Stimulated activated naive B cell treated with anti-CD40 and anti-IgM and Interleukin-4, amounts not matched to agents 10 μg/mL and 1 μg/mL and 100 μg/mL, for 72 hours (primary cell): ENCODE data around the gene WNT9A.
"Not testable (repeated sequence)": the region's sequence is repeated elsewhere in the genome, so short reads cannot be mapped to it uniquely, and the experiment has no call there.

Source experiments
- ATAC-seq, 2 donors: fragments of 150-1000 bp; cut with Tn5 transposase; replicated peaks; 2 replicates each; pipeline ENCODE4 v1.10.0; 2021; ENCODE audit warnings: moderate library complexity in 1 of 2
- DNase-seq: peaks from one replicate; pipeline ENCODE4 v3.0.0; 2021
- H3K27ac Mint-ChIP-seq: one replicate; pipeline ENCODE4 v1.8.0; 2022; ENCODE audit warnings: mild to moderate bottlenecking, mixed read lengths
- H3K27me3 Mint-ChIP-seq, 2 donors: one replicate each; pipeline ENCODE4 v1.8.0; 2022; ENCODE audit warnings: mixed read lengths in 2 of 2
- H3K36me3 Mint-ChIP-seq, 2 donors: one replicate each; pipeline ENCODE4 v1.8.0; 2022; ENCODE audit warnings: mixed read lengths in 2 of 2, mild to moderate bottlenecking in 1 of 2
- H3K4me1 Mint-ChIP-seq, 2 donors: one replicate each; pipeline ENCODE4 v1.8.0; 2022; ENCODE audit warnings: mixed read lengths in 2 of 2, mild to moderate bottlenecking in 1 of 2
- H3K4me3 Mint-ChIP-seq, 2 donors: one replicate each; pipeline ENCODE4 v1.8.0; 2022; ENCODE audit warnings: mild to moderate bottlenecking in 2 of 2, mixed read lengths in 2 of 2, moderate library complexity in 1 of 2
- H3K9me3 Mint-ChIP-seq, 2 donors: one replicate each; pipeline ENCODE4 v1.8.0; 2022; ENCODE audit warnings: mixed read lengths in 2 of 2, mild to moderate bottlenecking in 1 of 2

The WNT9A gene

DNA sequence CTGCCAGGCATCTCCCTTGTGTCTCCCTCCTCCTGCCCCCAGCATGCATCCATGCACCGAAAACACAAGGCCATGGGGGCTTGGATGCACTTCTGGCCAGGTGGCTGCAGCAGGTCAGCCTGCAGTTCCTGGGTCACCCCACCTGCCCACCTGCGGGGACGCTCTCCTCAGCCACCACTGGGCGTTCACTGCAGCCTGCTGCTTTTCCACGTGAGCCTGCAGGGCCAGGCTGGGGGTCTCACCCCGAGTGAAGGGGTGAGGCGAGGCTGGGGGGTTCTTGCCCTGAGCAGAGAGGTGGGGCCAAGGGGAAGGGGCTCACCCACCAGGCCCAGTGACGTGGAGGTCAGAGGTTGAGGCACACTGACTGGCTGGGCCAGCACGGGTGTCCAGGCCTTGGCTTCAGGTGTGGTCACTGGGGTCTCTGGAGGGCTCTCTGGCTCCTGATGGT is 64.6 kb downstream of the WNT9A start:
- H3K27ac Mint-ChIP-seq, result no peak overlapping the region
- DNase-seq (no peak), ATAC-seq (no peak)
- H3K36me3 Mint-ChIP-seq, result no peaks in the 10 kb centered on the region
- no peaks in the 10 kb centered on the region for H3K27me3 Mint-ChIP-seq
- H3K4me3 Mint-ChIP-seq, result no peak overlapping the region
- peaks cover 6 to 13% of the 10 kb centered on the region in 2 donors for H3K4me1 Mint-ChIP-seq
- H3K9me3 Mint-ChIP-seq, result no peaks in the 10 kb centered on the region

DNA sequence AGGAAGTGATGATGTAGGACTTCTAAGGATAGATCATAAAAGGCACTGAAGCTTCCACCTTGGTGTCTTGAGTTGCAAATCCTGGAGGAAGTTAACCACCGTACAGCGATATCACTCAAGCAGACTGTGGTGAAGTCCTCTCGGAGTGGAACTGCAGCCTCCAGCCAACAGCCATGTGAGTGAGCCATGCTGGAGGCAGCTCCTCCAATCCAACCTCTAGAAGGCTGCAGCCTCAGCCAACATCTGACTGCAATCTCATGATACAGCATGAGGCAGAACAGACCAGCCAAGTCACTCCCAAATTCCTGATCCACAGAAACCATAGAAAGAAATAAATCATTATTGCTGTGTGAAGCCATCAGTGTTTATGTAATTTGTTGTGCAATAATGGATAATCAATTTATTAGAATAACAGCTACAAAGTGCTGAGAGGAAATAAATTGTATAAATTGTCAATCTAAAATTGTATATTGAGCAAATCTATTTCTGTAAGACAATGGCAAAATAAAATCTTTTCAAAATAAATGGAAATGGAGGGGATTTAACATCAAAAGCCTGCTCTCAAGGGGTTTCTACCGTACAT is 67.3 kb downstream of the WNT9A start:
- H3K4me1 Mint-ChIP-seq, result no peaks in the 10 kb centered on the region
- no peak overlapping the region for H3K27ac Mint-ChIP-seq
- peaks cover 0 to 2% of the 10 kb centered on the region in 2 donors for H3K9me3 Mint-ChIP-seq

DNA sequence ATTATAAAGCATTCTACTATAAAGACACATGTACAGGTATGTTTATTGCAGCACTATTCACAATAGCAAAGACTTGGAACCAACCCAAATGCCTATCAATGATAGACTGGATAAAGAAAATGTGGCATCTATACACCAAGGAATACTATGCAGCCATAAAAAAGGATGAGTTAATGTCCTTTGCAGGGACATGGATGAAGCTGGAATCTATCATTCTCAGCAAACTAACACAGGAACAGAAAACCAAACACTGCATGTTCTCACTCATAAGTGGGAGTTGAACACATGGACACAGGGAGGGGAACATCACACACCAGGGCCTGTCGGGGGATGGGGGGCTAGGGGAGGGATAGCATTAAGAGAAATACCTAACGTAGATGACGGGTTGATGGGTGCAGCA is 69.9 kb downstream of the WNT9A start:
- H3K4me1 Mint-ChIP-seq, DNase-seq, H3K27ac Mint-ChIP-seq, H3K36me3 Mint-ChIP-seq, H3K9me3 Mint-ChIP-seq, H3K4me3 Mint-ChIP-seq, ATAC-seq: not testable (repeated sequence)
- H3K27me3 Mint-ChIP-seq, result peaks cover 21 to 32% of the 10 kb centered on the region in 2 donors

More for the DNA sequence above, 67.3 kb downstream of the WNT9A start:
- ATAC-seq (no peak), DNase-seq (no peak)
- Mint-ChIP-seq H3K27me3 (peaks cover 7 to 8% of the 10 kb centered on the region in 2 donors), H3K36me3 (peaks cover 0 to 3% of the 10 kb centered on the region in 2 donors), H3K4me3 (no peak overlapping the region)

DNA sequence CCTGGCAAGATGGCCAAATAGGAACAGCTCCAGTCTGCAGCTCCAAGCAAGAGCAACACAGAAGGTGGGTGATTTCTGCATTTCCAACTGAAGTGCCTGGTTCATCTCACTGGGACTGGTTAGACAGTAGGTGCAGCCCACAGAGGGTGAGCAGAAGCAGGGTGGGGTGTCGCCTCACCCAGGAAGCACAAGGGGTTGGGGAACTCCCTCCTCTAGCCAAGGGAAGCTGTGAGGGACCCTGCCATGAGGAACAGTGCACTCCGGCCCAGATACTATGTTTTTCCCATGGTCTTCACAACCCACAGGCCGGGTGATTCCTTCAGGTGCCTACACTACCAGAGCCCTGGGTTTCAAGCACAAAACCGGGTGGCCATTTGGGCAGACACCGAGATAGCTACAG is 75.8 kb downstream of the WNT9A start:
- not testable (repeated sequence) for ATAC-seq, H3K27ac Mint-ChIP-seq, DNase-seq, H3K36me3 Mint-ChIP-seq, H3K9me3 Mint-ChIP-seq, H3K4me1 Mint-ChIP-seq, H3K4me3 Mint-ChIP-seq
- peaks cover 31 to 41% of the 10 kb centered on the region in 2 donors for H3K27me3 Mint-ChIP-seq

DNA sequence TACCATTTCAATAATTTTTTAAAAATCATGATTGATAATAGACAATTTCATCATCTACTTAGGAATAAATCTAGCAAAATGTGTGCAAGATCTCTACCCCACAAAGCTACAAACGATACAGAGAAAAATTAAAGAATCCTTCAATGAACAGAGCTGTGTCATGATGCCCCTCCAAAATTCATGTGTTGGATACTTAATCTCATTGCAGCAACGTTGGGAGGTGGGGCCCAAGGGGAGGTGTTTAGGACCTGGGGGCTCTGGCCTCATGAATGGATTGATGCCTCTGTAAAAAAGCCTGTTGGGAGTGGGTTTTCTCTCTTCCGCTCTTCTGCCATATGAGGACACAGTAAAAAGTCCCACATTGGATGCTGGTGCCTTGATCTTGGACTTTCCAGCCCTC is 77.4 kb downstream of the WNT9A start:
- H3K27ac Mint-ChIP-seq, result no peak overlapping the region
- no peak for DNase-seq

DNA sequence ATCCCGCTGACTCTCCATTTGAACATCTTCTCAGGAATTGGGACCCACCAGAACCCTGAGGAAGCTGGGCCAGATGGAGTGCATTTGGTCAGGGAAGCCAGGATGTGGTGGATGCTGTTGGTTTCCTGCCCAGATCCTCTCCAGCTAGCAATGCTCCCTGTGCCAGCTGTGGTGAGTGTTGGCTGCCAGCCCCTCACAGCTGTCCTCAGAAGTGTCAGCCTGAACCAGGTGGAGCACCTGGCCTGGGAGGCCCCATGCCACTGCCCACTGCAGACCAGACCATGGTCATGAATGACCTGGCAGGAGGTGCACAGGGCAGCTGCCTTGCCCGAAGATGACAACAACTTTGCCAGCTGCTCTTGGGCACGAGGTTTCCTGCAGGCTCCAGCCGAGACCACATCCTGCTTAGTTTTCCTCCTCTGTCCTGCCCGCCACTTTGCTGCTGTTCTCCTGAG is 77.9 kb downstream of the WNT9A start:
- H3K27ac Mint-ChIP-seq, result no peak overlapping the region
- no peaks in the 10 kb centered on the region for H3K4me1 Mint-ChIP-seq
- no peak overlapping the region for H3K4me3 Mint-ChIP-seq
- no peak for DNase-seq
- no peak for ATAC-seq
- peaks cover 28 to 32% of the 10 kb centered on the region in 2 donors for H3K27me3 Mint-ChIP-seq
- peaks cover 0 to 2% of the 10 kb centered on the region in 2 donors for H3K9me3 Mint-ChIP-seq
- peaks cover 0 to 1% of the 10 kb centered on the region in 2 donors for H3K36me3 Mint-ChIP-seq

More for the DNA sequence above, 77.4 kb downstream of the WNT9A start:
- H3K27me3 Mint-ChIP-seq, result peaks cover 28 to 37% of the 10 kb centered on the region in 2 donors
- H3K4me1 Mint-ChIP-seq, result no peaks in the 10 kb centered on the region
- no peak for ATAC-seq
- H3K9me3 Mint-ChIP-seq, result peaks cover 0 to 2% of the 10 kb centered on the region in 2 donors
- H3K36me3 Mint-ChIP-seq, result peaks cover 0 to 1% of the 10 kb centered on the region in 2 donors
- H3K4me3 Mint-ChIP-seq, result no peak overlapping the region

DNA sequence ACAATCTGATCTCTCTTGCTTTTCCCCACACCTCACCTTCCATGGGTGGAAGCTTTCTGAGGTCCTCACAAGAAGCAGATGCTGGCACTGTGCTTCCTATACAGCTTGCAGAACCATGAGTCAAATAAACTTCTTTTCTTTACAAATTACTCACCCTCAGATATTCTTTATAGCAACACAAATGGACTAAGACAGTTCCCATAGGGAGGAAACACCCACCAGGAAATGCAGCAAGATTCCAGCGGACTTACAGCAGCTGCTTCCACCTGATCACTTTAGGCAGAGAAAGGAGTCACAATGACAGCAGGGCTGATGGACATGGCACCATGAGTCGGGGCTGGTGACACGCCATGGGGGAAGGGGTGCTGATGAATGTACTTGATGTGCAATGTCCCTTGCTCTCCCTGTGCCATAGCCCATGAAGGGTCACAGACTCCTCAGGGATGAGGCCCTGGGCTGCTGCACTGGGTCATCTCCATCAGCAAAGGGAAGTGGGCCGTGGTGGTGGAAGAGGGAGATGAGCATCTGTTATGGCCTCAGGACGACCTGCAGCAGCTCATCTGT is 78.4 kb downstream of the WNT9A start:
- peaks cover 25 to 27% of the 10 kb centered on the region in 2 donors for H3K27me3 Mint-ChIP-seq
- H3K27ac Mint-ChIP-seq, result no peak overlapping the region
- DNase-seq, result no peak
- H3K36me3 Mint-ChIP-seq, result peaks cover 0 to 1% of the 10 kb centered on the region in 2 donors
- no peak for ATAC-seq
- peaks cover 4% of the 10 kb centered on the region in 2 donors for H3K9me3 Mint-ChIP-seq
- no peaks in the 10 kb centered on the region for H3K4me1 Mint-ChIP-seq
- no peak overlapping the region for H3K4me3 Mint-ChIP-seq
